ENCODE results near the gene FNTB. TPM values are rescaled to one million over a fixed set of nuclear protein-coding genes. Genes with fewer than 3 reads are reported as not detected.

Gene FNTB
- total and polyA plus RNA-seq, 2 of the 8 experiments (the other 6 are each of a cell fraction or from before 2014, with no cell fraction given), result 16.0 to 20.7 TPM

DNA sequence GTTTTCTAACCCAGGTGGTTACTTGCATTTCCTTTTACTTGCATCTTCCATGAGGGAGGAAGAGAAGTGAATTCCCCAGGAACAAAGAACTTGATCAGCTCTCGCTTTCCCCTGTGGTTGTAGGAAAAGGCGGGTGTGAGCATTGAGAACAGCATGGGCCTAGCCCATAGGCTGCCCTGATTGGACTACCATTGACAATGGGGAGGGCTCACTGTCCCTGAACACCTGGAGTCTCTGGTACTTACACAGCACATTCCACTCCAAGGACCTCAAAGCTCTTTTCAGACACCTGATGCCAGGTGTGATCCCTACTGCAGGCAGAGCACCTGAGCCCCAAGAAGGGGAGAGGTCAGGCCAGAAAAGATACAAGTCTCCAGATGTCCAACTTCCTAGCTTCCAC is 90.6 kb downstream of the FNTB start:
- Histone ChIP-seq H3K14ac (ENCODE audit: insufficient read length) (no peak overlapping the region), H4K20me1 (replicated peaks in 1 of 2; ENCODE audit: control insufficient read depth in 1 of 2, insufficient read depth in 2 of 2, low read length in 2 of 2) (peaks cover 6 to 12% of the 10 kb centered on the region in 2 experiments), H3K9me3 (ENCODE audit: insufficient read depth in 2 of 2, low read depth in 1 of 2, low read length in 1 of 2) (no peaks in the 10 kb centered on the region), H3K27me3 (replicated peaks in 1 of 4; ENCODE audit: control insufficient read depth in 3 of 4, extremely low read depth in 1 of 4, insufficient read depth in 3 of 4, low read length in 3 of 4) (no peaks in the 10 kb centered on the region), H3K23me2 (ENCODE audit: low read depth, low read length) (no peaks in the 10 kb centered on the region), H3K4me1 (replicated peaks in 1 of 4; ENCODE audit: control insufficient read depth in 3 of 4, insufficient read depth in 4 of 4, low read length in 3 of 4) (no peaks in the 10 kb centered on the region), H2BK120ac (replicated peaks; ENCODE audit: low read depth, low read length) (no peak overlapping the region), H3K27ac (ENCODE audit: low read depth, low read length) (0 out of 2 replicates have a peak overlapping the region, but pooled peaks have one; percentile 46), H3K56ac (replicated peaks; ENCODE audit: insufficient read length, low read depth, low read length) (no peak overlapping the region), H3K79me2 (ENCODE audit: control insufficient read depth in 1 of 2, insufficient read depth in 2 of 2, low read length in 2 of 2) (peaks cover 0 to 11% of the 10 kb centered on the region in 2 experiments; a peak in 2 of 4 replicates), H4K8ac (ENCODE audit: extremely low read depth, insufficient read depth, low read length) (no peak overlapping the region), H2BK5ac (ENCODE audit: low read depth, low read length) (no peak overlapping the region), H2BK15ac (ENCODE audit: low read length) (no peak overlapping the region), H3K4me3 (ENCODE audit: extremely low read depth in 1 of 4, insufficient read depth in 2 of 4, low read depth in 3 of 4, low read length in 4 of 4) (no peak overlapping the region), H4K91ac (replicated peaks; ENCODE audit: insufficient read length, low read length) (no peak overlapping the region), H3K23ac (ENCODE audit: insufficient read length) (no peak overlapping the region), H3K36me3 (ENCODE audit: control insufficient read depth in 2 of 4, insufficient read depth in 4 of 4, low read length in 3 of 4) (peaks cover 7 to 36% (median 22%) of the 10 kb centered on the region in 4 experiments; a peak in 7 of 8 replicates), H3K18ac (ENCODE audit: extremely low read depth, low read length) (no peak overlapping the region), H2AK5ac (ENCODE audit: low read depth, low read length) (no peak overlapping the region), H2AFZ (ENCODE audit: low read length) (no peak overlapping the region), H3K79me1 (ENCODE audit: low read depth, low read length) (peaks cover 2% of the 10 kb centered on the region; the same call in 1 of the 2 replicates), H2BK20ac (ENCODE audit: low read length) (no peak overlapping the region), H3K9ac (replicated peaks in 1 of 4; ENCODE audit: extremely low read depth in 1 of 4, low read depth in 3 of 4, low read length in 3 of 4) (no peak overlapping the region), H3K4ac (replicated peaks; ENCODE audit: insufficient read length, low read depth, low read length) (no peak overlapping the region), H2BK12ac (ENCODE audit: low read depth, low read length) (no peak overlapping the region), H4K5ac (ENCODE audit: insufficient read length, low read depth, low read length) (no peak overlapping the region), H3K4me2 (ENCODE audit: insufficient read depth in 1 of 2, low read depth in 2 of 2, low read length in 2 of 2) (no peak overlapping the region)
- POLR2A ChIA-PET (ENCODE audit: partially characterized antibody), result interaction anchor here (1.0 to 1.5 kb wide), 3 partner anchors 9 to 58 kb away, joined by 3 to 5 read pairs (median 3); no protein-coding TSS in a partner anchor
- TF ChIP-seq, protein P1, sequence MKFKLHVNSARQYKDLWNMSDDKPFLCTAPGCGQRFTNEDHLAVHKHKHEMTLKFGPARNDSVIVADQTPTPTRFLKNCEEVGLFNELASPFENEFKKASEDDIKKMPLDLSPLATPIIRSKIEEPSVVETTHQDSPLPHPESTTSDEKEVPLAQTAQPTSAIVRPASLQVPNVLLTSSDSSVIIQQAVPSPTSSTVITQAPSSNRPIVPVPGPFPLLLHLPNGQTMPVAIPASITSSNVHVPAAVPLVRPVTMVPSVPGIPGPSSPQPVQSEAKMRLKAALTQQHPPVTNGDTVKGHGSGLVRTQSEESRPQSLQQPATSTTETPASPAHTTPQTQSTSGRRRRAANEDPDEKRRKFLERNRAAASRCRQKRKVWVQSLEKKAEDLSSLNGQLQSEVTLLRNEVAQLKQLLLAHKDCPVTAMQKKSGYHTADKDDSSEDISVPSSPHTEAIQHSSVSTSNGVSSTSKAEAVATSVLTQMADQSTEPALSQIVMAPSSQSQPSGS (IDR thresholded peaks at IDR 0.05; ENCODE audit: low read length), result no peak
- TF ChIP-seq POU5F1 (IDR thresholded peaks at IDR 0.05; ENCODE audit: low read depth, low read length) (no peak), SIX5 (IDR thresholded peaks at IDR 0.05; ENCODE audit: low read depth, low read length) (no peak), SP4 (IDR thresholded peaks at IDR 0.05; ENCODE audit: low read length) (no peak), RAD21 (IDR thresholded peaks at IDR 0.05 in 1 of 2, conservative IDR thresholded peaks at IDR 0.05 in 1 of 2; ENCODE audit: low read depth in 2 of 2, low read length in 2 of 2) (no peak), JUND (IDR thresholded peaks at IDR 0.05; ENCODE audit: low read length) (no peak), NANOG (IDR thresholded peaks at IDR 0.05; ENCODE audit: insufficient read depth, low read depth, low read length, poor library complexity, severe bottlenecking) (no peak)
- TF ChIP-seq, protein P2, sequence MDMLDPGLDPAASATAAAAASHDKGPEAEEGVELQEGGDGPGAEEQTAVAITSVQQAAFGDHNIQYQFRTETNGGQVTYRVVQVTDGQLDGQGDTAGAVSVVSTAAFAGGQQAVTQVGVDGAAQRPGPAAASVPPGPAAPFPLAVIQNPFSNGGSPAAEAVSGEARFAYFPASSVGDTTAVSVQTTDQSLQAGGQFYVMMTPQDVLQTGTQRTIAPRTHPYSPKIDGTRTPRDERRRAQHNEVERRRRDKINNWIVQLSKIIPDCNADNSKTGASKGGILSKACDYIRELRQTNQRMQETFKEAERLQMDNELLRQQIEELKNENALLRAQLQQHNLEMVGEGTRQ (IDR thresholded peaks at IDR 0.05; ENCODE audit: low read length), result no peak
- FAIRE-seq, result no peak
- CTCF ChIA-PET (ENCODE audit: partially characterized antibody), result interaction anchor here (0.8 to 1.8 kb wide), 3 partner anchors 51 to 90 kb away, joined by 3 to 4 read pairs (median 3); partner anchors contain the start of gene FNTB
- no peak for DNase-seq (ENCODE audit: low read depth in 1 of 2, low spot score in 2 of 2)
- 89% methylated on average over 2 of the region's 2 CpGs; no CpG with 5 or more reads in 1 of the 2 experiments for WGBS, 2 experiments (ENCODE audit: extremely low coverage in 1 of 2, insufficient coverage in 1 of 2, insufficient read length in 1 of 2, insufficient replicate concordance in 2 of 2, low coverage in 1 of 2, low lambda C conversion rate in 2 of 2, missing lambda C conversion rate in 1 of 2)
